Gastrocnemius medialis (tissue), 4 donors: ENCODE measurements around the gene SRM.

Experiments
- POLR2A ChIP-seq, 2 donors: fragments of 450-650 bp; IDR thresholded peaks; one replicate each; pipeline ENCODE4 v1.6.1; 2017; ENCODE audit warnings: antibody characterized with exemption in 2 of 2, mild to moderate bottlenecking in 2 of 2, moderate library complexity in 2 of 2
- TF ChIP-seq, protein P1 (sequence below), 5 experiments: fragments of 450-650 bp in 3 of 5; fragments of 200-600 bp in 2 of 5; sonication (generic) in 2 of 5; IDR thresholded peaks in 4 of 5; conservative IDR thresholded peaks in 1 of 5; 1 replicate in 4 of 5; 2 replicates in 1 of 5; pipeline ENCODE4 v1.5.1; 2016 to 2019; ENCODE audit warnings: antibody characterized with exemption in 5 of 5, mild to moderate bottlenecking in 3 of 5, moderate library complexity in 3 of 5

DNA sequence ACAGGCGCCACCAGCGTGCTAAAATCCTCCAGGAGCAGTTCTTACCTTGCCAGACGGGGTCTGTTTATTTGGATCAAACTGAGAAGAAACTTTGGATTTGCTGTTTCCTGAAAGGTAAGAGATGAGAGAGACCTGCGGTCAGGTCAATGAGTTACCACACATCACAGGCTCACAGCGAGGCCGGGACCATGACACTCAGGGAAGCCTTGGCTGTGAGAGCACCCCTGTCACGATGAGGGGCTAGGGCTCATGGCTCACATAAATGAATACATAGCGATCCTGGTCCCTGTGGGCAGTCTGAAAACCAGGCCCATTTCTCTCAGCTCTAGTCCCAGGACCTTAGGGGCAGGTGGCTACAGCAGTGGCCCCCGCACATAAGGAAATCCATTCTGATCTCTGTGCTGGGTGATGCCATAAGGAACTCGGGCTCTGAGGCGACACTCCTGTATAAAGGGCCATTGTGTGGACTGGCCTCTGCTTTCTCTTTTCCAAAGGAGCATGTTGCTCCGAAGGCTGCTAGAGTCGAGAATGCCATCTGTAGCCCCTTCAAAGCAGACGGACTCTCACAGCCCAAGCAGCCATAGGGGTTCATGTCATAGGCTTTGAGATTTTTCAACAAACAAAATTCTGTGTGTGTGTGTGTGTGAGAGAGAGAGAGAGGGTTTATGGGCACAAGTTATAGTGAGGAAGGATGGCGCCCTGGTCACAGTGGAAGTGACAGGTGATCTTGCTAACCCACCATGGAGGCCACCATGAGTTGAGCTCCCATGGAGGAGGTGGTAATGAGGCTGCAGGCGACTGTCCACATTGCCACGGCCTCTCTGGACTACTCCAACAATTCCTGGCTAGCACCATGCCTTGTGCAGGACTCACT is 9.0 kb upstream of the SRM start:
- TF ChIP-seq, protein P1, sequence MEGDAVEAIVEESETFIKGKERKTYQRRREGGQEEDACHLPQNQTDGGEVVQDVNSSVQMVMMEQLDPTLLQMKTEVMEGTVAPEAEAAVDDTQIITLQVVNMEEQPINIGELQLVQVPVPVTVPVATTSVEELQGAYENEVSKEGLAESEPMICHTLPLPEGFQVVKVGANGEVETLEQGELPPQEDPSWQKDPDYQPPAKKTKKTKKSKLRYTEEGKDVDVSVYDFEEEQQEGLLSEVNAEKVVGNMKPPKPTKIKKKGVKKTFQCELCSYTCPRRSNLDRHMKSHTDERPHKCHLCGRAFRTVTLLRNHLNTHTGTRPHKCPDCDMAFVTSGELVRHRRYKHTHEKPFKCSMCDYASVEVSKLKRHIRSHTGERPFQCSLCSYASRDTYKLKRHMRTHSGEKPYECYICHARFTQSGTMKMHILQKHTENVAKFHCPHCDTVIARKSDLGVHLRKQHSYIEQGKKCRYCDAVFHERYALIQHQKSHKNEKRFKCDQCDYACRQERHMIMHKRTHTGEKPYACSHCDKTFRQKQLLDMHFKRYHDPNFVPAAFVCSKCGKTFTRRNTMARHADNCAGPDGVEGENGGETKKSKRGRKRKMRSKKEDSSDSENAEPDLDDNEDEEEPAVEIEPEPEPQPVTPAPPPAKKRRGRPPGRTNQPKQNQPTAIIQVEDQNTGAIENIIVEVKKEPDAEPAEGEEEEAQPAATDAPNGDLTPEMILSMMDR (IDR thresholded peaks at IDR 0.05 in 4 of 5, conservative IDR thresholded peaks at IDR 0.05 in 1 of 5), result no peak
- TF ChIP-seq POLR2A (IDR thresholded peaks at IDR 0.05), result no peak
